Measurements from ENCODE around the gene PTGES2.
A peak's percentile ranks its signal among the peaks of the same experiment; 100 is the strongest.
"Not testable (repeated sequence)": the region's sequence is repeated elsewhere in the genome, so short reads cannot be mapped to it uniquely, and the experiment has no call there.

The PTGES2 gene

DNA sequence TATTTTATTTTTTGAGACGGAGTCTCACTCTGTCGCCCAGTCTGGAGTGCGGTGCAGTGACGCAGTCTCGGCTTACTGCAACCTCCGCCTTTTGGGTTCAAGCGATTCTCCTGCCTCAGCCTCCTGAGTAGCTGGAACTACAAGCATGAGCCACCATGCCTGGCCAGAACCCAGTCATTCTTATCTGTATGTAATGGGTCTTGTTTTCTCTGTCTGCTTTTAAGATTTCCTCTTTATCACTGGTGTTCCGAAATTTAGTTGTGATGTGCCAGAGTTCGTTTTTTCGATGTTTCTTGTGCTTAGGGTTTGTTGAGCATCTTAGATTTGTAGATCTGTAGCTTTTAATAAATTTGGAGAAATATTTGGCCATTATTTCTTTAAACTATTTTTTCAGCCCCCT is 40.3 kb downstream of the PTGES2 start:
- H3K36me3 Mint-ChIP-seq (ENCODE audit: low read depth) = peaks cover 10% of the 10 kb centered on the region

DNA sequence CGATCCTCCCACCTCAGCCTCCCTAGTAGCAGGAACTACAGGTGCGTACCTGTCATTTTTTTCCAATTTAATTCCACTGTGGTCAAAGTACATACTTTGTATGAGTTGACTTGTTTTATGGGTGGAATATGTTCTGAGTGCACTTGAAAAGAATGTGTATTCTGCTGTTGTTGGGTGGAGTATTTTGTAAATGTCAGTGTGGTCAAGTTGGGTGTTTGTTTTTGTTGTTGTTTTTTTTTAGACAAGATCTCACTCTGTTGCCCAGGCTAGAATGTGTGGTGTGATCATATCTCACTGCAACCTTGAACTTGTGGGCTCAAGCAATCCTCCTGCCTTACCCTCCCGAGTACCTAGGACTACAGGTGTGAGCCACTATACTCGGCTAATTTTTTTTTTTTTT is 41.6 kb downstream of the PTGES2 start:
- no peak overlapping the region for H3K27ac Mint-ChIP-seq
- no peak overlapping the region for H3K4me3 Mint-ChIP-seq
- no peaks in the 10 kb centered on the region for H3K27me3 Mint-ChIP-seq
- peaks cover 53% of the 10 kb centered on the region for H3K4me1 Mint-ChIP-seq
- ATAC-seq (no peak), DNase-seq (no peak)
- no peaks in the 10 kb centered on the region for H3K9me3 Mint-ChIP-seq
- H3K36me3 Mint-ChIP-seq (ENCODE audit: low read depth) = peaks cover 10% of the 10 kb centered on the region

More for the DNA sequence above, 40.3 kb downstream of the PTGES2 start:
- Mint-ChIP-seq H3K4me3 (no peak overlapping the region), H3K9me3 (no peaks in the 10 kb centered on the region), H3K27ac (no peak overlapping the region), H3K4me1 (peaks cover 52% of the 10 kb centered on the region), H3K27me3 (no peaks in the 10 kb centered on the region)
- no peak for ATAC-seq
- no peak for DNase-seq

DNA sequence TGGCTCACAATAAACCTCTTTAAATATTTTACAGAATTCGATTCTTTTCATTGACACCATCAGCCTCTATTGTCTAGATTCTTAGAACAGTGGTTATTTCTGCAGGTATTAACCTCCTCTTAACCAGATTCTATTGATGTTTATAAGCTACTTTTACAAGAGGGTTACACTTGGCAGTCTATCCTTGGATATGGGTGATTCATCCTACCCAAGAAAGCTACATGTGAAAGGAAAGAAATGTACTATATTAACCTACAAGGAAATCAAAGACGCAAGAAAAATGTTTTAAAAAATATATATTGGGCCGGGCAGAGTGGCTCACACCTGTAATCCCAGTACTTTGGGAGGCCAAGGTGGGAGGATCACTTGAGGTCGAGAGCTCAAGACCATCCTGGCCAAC is 42.8 kb downstream of the PTGES2 start:
- ATAC-seq = no peak
- DNase-seq = no peak
- no peaks in the 10 kb centered on the region for H3K27me3 Mint-ChIP-seq
- H3K4me1 Mint-ChIP-seq = peaks cover 50% of the 10 kb centered on the region
- H3K9me3 Mint-ChIP-seq = no peaks in the 10 kb centered on the region
- H3K27ac Mint-ChIP-seq = no peak overlapping the region
- no peak overlapping the region for H3K4me3 Mint-ChIP-seq
- peaks cover 10% of the 10 kb centered on the region for H3K36me3 Mint-ChIP-seq (ENCODE audit: low read depth)

GRCh38 chr9:128082151-128082550 is 45.4 kb downstream of the PTGES2 start:
- Mint-ChIP-seq H3K4me1 (peaks cover 51% of the 10 kb centered on the region), H3K9me3 (no peaks in the 10 kb centered on the region), H3K36me3 (ENCODE audit: low read depth) (peaks cover 19% of the 10 kb centered on the region), H3K27ac (peak overlapping the region; percentile 57), H3K4me3 (no peak overlapping the region), H3K27me3 (no peaks in the 10 kb centered on the region)
- ATAC-seq (no peak), DNase-seq (no peak)

DNA sequence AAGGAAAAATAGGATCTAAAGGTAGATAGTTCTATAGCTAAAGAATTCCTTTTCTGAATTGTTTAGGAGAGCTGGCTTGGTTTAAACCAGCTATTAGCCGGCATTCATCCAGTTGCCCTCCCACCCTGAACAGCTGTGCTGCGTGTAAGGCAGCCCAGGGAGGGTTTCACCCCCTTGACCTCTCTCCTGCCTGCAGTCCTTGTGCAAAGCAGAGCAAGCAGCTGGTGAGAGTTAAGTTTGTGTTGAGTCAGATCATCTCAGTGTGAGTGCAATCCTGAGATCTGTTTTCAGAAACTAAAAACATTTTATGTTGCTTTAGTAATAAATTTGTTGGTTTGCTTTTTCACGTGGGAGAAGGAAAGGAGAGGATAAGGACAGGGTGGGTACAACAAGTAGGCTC is 46.5 kb downstream of the PTGES2 start:
- ATAC-seq (no peak), DNase-seq (no peak)
- peaks cover 18% of the 10 kb centered on the region for H3K36me3 Mint-ChIP-seq (ENCODE audit: low read depth)
- H3K27ac Mint-ChIP-seq = peak overlapping the region; percentile 42
- no peaks in the 10 kb centered on the region for H3K9me3 Mint-ChIP-seq
- no peaks in the 10 kb centered on the region for H3K27me3 Mint-ChIP-seq
- no peak overlapping the region for H3K4me3 Mint-ChIP-seq
- peaks cover 55% of the 10 kb centered on the region for H3K4me1 Mint-ChIP-seq

DNA sequence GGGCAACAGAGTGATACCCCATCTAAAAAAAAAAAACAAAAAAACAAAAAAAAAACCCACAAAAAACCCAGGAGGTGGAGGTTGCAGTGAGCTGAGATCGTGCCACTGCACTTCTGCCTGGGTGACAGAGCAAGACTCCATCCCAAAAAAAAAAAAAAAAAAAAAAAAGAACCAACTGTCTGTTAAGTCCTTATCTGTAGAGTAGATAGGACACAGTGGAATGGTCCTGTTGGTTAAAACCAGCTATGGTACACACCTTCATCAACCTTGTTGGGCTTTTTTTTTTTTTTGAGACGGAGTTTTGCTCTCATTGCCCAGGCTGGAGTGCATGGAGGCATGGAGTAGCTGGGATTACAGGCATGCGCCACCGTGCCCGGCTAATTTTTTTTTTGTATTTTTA is 47.3 kb downstream of the PTGES2 start:
- no peak for ATAC-seq
- no peak overlapping the region for H3K4me3 Mint-ChIP-seq
- no peaks in the 10 kb centered on the region for H3K27me3 Mint-ChIP-seq
- DNase-seq = no peak
- H3K4me1 Mint-ChIP-seq = peaks cover 54% of the 10 kb centered on the region
- H3K36me3 Mint-ChIP-seq (ENCODE audit: low read depth) = peaks cover 15% of the 10 kb centered on the region
- H3K9me3 Mint-ChIP-seq = no peaks in the 10 kb centered on the region
- H3K27ac Mint-ChIP-seq = no peak overlapping the region

DNA sequence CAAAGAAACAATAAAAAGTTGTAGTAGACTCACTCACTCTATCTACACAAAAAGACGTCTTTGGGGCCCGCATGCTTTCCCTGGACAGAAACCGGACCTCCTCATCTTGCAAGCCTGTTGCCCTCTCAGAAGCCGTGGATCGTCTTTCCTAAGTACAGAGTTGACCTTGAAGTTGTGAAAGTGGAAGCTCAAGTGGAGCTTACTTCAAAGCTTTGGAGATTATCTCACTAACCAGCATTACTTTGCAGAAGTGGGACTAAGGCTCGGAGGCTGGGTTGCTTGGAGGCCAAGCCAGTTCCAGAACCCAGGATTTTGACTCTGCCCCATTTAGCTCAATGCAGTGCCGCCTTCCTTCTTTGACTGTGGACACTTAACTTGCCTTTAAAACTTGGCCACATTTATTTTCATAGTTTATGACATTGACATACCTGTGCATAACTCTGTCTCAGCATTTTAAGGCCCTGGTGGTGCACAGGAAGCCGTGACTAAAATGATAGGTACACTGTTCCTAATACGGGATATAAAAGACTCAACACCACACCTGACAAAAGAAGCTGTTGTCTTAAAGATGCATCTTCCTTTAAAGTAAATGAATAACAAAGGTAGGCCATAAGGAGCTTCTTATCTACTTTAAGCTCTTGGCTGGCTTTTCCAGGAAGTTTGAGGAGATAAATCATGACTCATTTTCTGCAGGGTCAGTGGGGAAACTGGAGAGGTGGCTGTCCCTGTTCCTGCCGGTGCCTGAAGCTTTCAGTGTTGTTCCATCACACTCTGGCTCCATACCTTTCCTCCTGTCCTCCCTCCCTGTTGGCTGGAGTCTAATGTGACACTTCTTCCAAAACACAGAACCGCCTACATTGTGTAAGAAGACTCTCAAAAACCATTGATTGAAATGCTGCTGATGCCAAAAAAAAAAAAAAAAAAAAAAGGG is 48.8 kb downstream of the PTGES2 start:
- no peaks in the 10 kb centered on the region for H3K9me3 Mint-ChIP-seq
- H3K27me3 Mint-ChIP-seq = no peaks in the 10 kb centered on the region
- H3K27ac Mint-ChIP-seq = peak overlapping the region; percentile 53
- DNase-seq (no peak), ATAC-seq (no peak)
- H3K4me1 Mint-ChIP-seq = peaks cover 58% of the 10 kb centered on the region
- no peak overlapping the region for H3K4me3 Mint-ChIP-seq
- H3K36me3 Mint-ChIP-seq (ENCODE audit: low read depth) = peaks cover 13% of the 10 kb centered on the region

DNA sequence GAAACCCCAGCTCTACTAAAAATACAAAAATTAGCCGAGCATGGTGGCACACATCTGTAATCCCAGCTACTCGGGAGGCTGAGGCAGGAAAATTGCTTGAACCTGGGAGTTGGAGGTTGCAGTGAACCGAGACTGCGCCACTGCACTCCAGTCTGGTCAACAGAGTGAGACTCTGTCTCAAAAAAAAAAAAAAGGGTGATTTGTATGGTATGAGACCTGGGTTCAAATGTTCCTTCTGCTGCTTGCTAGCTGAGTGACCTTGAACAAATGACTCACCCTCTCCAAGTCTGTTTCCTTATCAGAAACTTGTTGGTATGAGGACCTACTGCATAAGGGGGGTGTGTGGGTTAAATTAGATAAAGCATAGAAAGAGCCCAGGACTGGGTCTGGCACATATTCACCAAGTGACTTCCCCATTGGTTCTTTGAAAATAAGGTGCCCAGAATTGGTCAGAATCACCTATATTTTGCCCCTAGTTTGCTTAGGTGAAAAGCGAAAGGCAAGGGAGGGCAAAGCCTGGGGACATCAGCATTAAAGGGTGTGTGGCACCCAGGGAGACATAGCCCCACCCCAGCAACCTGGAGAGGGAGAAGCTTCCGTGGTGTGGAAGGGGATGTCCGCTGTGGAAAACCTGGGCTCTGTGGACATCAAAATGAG is 49.6 kb downstream of the PTGES2 start:
- peaks cover 15% of the 10 kb centered on the region for H3K36me3 Mint-ChIP-seq (ENCODE audit: low read depth)
- H3K27ac Mint-ChIP-seq = peak overlapping the region; percentile 53
- ATAC-seq (peak; percentile 37), DNase-seq (no peak)
- no peaks in the 10 kb centered on the region for H3K27me3 Mint-ChIP-seq
- H3K4me1 Mint-ChIP-seq = peaks cover 59% of the 10 kb centered on the region
- H3K9me3 Mint-ChIP-seq = no peaks in the 10 kb centered on the region
- H3K4me3 Mint-ChIP-seq = no peak overlapping the region

GRCh38 chr9:128073253-128073886 is 54.2 kb downstream of the PTGES2 start:
- Mint-ChIP-seq H3K36me3 (ENCODE audit: low read depth) (peaks cover 5% of the 10 kb centered on the region), H3K27me3 (no peaks in the 10 kb centered on the region), H3K27ac (peak overlapping the region; percentile 85), H3K4me1 (peaks cover 65% of the 10 kb centered on the region), H3K9me3 (no peaks in the 10 kb centered on the region), H3K4me3 (no peak overlapping the region)
- no peak for DNase-seq
- no peak for ATAC-seq

GRCh38 chr9:128072144-128073021 is 55.1 kb downstream of the PTGES2 start:
- peak overlapping the region; percentile 70 for H3K4me3 Mint-ChIP-seq
- H3K27me3 Mint-ChIP-seq = no peaks in the 10 kb centered on the region
- H3K9me3 Mint-ChIP-seq = no peaks in the 10 kb centered on the region
- peaks cover 55% of the 10 kb centered on the region for H3K4me1 Mint-ChIP-seq
- H3K36me3 Mint-ChIP-seq (ENCODE audit: low read depth) = peaks cover 5% of the 10 kb centered on the region
- DNase-seq (peak; percentile 72), ATAC-seq (no peak)
- peak overlapping the region; percentile 85 for H3K27ac Mint-ChIP-seq

GRCh38 chr9:128071475-128071874 is 56.1 kb downstream of the PTGES2 start:
- DNase-seq; ATAC-seq; H3K27me3 Mint-ChIP-seq; H3K36me3 Mint-ChIP-seq (ENCODE audit: low read depth); H3K9me3 Mint-ChIP-seq: not testable (repeated sequence)
- H3K4me3 Mint-ChIP-seq = peak overlapping the region; percentile 90
- H3K27ac Mint-ChIP-seq = peak overlapping the region; percentile 85
- H3K4me1 Mint-ChIP-seq = peaks cover 50% of the 10 kb centered on the region

DNA sequence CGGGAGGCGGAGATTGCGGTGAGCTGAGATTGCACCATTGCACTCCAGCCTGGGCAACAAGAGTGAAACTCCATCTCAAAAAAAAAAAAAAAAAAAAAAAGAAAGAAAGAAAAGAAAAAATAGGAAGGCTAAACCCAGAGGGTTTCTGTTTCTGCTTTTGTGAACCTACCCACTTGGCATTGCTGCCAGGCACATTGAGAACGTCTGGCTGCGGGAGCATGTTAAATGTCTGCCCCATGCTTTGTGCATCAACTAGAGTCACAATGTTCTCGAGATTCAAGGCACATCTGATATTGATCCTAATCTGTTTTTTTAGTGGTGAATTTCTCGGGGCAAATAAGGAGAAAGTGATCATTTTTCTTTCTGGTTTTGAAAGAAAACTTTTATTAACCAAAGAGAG is 56.7 kb downstream of the PTGES2 start:
- Mint-ChIP-seq H3K4me1 (peaks cover 56% of the 10 kb centered on the region), H3K36me3 (ENCODE audit: low read depth) (peaks cover 5% of the 10 kb centered on the region), H3K27me3 (no peaks in the 10 kb centered on the region), H3K4me3 (peak overlapping the region; percentile 90), H3K27ac (peak overlapping the region; percentile 85), H3K9me3 (no peaks in the 10 kb centered on the region)
- DNase-seq (no peak), ATAC-seq (no peak)
